NCI-H748 (cell line): ENCODE measurements around the gene UBA1.
A peak's percentile ranks its signal among the peaks of the same experiment; 100 is the strongest.

Source experiments
- DNase-seq: peaks from one replicate; lab custom pipeline; 2025; ENCODE audit not compliant: unreplicated experiment; lab: John Stamatoyannopoulos, UW

UBA1 gene

GRCh38 chrX:47210661-47211425 lies 17.2 kb downstream of the UBA1 start:
- DNase-seq, result no peak

GRCh38 chrX:47212381-47213293 lies 19.0 kb downstream of the UBA1 start:
- DNase-seq, result no peak

DNA sequence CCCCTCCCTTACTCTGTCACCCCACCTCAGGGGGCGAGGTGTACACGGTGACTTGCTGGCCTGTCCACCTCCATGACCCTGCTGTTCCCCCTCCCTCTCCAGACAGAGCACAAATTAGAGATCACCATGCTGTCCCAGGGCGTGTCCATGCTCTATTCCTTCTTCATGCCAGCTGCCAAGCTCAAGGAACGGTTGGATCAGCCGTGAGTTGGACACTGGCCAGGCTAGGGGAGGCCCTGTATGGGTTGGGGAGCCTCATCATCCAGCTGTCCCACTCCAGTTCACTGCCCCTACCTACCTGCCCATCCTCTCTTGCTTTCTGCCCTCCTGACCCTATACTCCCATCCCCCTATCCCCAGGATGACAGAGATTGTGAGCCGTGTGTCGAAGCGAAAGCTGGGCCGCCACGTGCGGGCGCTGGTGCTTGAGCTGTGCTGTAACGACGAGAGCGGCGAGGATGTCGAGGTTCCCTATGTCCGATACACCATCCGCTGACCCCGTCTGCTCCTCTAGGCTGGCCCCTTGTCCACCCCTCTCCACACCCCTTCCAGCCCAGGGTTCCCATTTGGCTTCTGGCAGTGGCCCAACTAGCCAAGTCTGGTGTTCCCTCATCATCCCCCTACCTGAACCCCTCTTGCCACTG lies 20.9 kb downstream of the UBA1 start:
- DNase-seq, result no peak

DNA sequence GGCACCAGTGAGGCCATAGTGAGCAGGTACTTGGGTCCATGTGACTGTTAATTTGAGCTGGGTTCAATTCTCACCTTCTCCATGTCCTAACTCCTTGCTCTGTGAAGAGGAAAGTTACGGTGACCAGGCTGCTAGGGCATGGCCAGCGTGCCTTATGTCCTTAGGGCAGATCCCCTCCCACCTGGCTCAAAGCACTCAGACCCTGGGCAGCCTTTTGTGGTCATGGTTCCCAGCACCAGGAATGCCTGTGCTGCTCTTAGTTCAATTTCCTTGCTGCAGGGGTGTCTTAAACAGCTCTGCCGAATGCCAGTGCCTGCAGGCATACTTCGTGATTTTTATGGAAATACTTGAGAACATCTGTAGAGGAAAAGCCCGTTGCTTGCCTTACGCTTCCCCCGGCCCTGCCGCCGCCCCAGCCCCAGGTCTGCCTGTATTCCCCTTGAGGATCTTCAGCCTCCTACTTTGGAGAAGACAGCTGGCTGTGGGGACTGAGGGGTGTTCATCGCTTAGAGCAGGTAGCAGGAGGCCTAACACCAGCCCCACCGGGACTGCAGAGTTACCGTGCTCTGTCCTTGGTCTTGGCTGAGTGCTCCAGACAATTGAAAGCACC lies 21.8 kb downstream of the UBA1 start:
- DNase-seq, result no peak

DNA sequence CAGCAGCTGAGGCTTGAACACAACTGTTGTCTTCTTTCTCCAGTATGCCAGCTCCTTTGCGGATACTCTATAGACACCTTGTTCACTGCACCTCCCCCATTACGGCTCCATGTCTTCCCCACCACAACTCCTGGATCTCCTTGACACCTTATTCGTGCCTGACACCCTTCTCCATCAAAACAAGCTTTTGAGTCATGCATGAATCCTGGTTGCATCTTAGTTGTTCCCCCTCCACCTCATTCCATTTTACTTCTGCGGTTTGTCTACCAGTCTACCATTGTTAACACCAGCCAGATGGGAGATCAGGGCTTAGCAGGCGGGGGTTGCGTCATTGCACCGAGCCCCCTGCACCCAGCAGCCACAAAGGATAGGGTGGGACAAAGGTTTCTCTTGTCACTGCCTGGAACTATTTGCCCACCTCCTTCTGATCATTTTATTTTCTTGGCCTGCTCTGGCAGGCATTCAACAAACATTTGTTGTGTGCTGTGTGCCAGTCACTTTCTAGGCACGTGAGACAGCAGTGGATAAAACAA lies 22.8 kb downstream of the UBA1 start:
- no peak for DNase-seq

- no peak for DNase-seq
These were observed 23.7 kb downstream of the UBA1 start for GRCh38 chrX:47217121-47217851.

DNA sequence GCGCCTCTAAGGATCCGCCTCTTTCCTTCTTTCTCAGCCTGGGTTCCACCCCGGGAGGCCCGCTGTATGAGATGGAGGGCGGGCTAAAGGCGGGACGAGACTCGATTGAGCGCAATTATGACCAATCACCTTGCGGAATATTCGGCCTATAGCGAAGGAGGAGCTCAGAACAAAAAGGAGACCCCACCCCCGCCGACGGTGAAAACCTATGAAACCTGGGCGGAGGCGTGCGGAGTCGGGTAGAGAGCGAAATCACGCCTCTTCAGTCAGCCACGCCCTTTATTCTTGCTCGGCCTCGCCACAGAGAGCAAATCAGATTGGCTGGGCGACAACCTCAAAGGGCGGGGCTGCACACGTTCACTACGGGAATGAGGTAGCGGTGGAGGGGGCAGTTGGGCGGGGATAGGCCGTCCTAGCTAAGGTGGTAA lies 24.2 kb downstream of the UBA1 start:
- peak; percentile 99 for DNase-seq

DNA sequence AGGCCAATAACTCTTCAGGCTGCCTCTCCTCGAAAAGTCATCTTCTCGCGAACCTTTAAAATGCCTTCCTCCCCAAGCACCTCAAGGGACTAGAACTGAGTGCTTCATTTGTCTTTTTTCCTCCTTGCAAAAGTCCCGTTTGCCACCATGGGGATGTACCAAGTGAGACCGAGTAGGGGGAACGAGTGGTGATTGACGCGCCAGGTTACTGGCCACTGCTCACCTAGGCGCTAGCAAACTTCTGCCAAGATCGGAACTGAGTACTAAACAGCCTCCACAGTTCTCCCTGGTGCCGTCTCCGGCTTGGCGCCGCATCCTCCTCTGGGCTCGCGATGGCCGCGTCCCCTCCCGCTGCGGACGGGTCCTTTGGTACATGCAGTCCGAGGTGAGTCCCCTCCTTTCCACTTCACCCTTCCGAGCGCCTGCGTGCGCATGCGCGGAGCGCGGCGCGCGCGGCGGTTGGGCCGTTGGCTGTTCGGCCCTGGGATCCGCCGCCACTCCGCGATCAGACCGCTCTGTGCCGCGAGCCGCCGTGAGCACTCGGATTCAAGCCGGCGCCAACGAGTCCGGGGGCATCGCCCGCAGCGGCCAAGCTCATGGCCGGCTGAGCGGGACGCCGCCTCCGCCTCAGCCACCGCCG lies 24.8 kb downstream of the UBA1 start, which contains the start of gene CDK16:
Gene CDK16, plus strand, starts transcription at position 402 of the 640 bp plus-strand sequence. CDS start 4,877 bp downstream, outside the sequence.
- DNase-seq, result peak; percentile 85

DNA sequence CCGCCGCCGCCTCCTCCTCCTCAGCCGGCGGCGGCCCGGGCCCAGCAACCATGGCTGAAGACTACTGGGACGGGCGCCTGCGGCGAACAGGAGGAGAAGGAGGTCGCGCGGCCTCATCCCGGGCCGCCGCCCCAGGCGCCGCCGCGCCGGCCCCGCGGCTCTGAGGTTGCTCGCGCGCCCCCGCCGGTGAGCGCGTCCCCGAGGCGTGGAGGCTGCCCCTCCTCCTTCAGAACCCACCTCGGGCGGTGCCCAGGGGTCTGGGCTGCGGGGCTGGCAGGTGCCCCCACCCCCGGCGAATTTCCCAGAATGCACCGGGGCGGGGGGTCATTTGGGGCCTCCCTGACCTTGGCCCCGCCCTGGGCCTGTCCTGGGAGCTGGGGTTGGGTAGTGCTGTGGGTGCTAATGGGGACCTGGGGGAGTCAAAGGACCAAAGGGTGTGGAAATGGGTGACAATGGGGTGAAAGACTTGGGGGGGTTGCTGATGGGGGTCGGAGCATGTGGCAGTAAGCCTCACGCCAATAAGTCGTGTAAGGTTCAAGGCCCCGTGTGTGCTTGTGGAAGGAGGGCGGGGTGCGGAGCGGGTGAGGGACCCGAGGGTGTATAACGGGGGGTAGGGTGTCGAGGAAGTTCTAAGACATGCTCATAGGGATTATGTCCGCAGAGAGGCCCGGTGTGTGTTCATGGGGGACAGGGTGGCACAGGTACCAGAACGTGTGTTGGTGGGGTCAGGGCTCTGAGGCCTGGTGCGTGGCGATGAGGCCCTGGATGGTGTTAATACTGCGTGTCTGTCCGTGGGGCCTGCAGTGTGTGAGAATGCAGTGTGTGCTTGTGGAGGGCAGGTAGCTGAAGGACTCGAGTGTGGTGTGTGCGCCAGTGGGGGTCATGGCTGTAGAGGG lies 25.5 kb downstream of the UBA1 start:
- DNase-seq, result peak; percentile 48

GRCh38 chrX:47221756-47222155 lies 28.1 kb downstream of the UBA1 start:
- DNase-seq, result no peak

- DNase-seq, result no peak
These were observed 29.2 kb downstream of the UBA1 start for GRCh38 chrX:47222751-47223350.

- no peak for DNase-seq
These were observed 30.0 kb downstream of the UBA1 start for GRCh38 chrX:47223476-47224250.

DNA sequence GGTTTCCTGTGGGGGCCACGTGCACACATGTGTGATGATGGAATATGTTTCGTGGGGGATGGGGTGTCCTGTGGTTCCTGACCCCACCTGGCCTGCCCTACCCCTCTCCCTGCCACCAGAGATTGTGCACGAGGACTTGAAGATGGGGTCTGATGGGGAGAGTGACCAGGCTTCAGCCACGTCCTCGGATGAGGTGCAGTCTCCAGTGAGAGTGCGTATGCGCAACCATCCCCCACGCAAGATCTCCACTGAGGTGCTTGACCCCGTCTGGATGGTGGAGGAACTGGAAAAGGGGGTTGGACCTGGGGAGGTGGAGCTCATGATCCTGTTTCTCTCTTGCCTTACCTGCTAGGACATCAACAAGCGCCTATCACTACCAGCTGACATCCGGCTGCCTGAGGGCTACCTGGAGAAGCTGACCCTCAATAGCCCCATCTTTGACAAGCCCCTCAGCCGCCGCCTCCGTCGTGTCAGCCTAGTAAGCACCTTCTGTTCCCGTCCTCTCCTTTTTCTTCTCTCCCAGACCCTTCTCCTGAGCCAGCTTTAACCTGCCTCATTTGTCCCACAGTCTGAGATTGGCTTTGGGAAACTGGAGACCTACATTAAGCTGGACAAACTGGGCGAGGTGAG lies 30.8 kb downstream of the UBA1 start:
- no peak for DNase-seq

- no peak for DNase-seq
These were observed 31.3 kb downstream of the UBA1 start for GRCh38 chrX:47224896-47225290.

- DNase-seq, result no peak
These were observed 32.4 kb downstream of the UBA1 start for GRCh38 chrX:47226071-47226470.

DNA sequence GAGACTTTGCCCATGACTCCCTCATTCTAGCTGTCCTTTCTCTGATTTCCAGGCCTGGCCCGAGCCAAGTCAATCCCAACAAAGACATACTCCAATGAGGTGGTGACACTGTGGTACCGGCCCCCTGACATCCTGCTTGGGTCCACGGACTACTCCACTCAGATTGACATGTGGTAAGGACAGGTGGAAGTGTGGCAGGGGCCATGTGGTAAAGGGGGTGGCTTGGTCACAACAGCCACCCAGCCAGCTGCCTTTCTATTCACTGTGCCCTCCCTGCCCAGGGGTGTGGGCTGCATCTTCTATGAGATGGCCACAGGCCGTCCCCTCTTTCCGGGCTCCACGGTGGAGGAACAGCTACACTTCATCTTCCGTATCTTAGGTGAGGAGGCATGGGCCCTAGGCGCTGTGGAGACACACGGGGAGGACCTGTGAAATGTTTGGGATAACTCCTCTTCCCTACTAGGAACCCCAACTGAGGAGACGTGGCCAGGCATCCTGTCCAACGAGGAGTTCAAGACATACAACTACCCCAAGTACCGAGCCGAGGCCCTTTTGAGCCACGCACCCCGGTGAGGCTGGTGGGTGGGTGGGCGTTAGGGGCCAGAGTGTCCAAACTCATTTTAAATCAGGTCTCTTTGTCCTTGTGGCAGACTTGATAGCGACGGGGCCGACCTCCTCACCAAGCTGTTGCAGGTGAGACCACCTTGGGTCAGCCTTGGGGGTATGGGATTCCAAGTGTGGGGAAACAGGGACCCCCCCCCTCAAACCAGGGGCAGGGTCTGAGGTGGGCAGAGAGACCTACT lies 33.1 kb downstream of the UBA1 start:
- DNase-seq, result no peak

DNA sequence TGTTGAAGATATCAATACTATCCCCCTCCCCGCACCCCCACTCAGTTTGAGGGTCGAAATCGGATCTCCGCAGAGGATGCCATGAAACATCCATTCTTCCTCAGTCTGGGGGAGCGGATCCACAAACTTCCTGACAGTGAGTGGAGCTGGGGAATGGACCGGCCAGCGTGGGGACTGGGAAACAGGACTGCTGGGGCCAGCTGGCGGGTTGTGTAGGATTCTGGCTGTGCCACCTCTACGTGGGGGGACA lies 33.6 kb downstream of the UBA1 start:
- no peak for DNase-seq
